NCI-H1092 treated with DMSO at 0.1 percent for 48 hours (cell line): ENCODE data around the gene FLAD1.

Experiments
- DNase-seq: peaks from one replicate; lab custom pipeline; 2025; lab: John Stamatoyannopoulos, UW

The FLAD1 gene

DNA sequence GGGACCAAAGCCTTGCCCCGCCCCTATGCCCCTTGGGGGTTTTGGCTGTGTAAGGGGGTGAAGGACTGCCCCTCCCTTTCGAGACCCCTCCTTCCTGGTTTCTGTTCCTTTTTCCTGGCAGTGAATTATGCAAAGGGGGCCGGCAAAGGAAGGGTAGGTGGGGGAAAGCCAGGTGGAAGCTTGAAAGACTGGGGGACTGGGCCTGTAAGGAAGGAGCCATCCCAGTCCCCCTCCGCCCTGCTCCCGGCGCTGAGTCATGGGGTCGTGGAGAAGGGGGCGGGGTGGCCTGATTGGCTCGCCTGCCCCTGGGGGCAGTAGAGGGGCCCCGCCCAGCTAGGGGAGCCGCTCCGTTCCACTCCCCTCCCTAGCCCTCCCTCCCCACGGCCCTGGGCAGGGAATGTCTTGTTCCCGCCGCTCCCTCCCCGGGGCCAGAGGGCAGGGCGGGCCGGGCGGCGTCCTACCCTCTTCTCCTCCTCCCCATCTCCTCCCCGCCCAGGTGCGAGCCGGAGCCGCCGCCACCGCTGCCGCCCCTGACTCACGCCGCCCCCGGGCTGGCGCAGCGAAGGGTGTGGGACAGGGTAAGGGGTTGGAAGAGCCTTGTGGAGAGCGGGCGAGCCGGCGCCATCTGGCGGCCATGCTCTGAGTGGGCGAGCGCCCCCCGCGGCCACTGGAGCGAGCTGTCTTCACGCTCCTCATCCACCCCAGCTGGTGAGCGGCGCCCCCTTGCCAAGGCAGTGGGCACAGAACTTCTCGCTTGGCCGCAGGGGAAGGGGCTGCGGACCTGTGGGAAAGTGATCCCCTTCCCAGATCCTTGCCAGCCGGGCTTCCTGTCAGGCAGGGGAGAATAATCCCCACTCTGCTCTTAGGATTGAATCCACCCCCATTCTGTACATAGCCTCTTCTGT, 34.1 kb downstream of the FLAD1 start:
- DNase-seq: peak; percentile 63

DNA sequence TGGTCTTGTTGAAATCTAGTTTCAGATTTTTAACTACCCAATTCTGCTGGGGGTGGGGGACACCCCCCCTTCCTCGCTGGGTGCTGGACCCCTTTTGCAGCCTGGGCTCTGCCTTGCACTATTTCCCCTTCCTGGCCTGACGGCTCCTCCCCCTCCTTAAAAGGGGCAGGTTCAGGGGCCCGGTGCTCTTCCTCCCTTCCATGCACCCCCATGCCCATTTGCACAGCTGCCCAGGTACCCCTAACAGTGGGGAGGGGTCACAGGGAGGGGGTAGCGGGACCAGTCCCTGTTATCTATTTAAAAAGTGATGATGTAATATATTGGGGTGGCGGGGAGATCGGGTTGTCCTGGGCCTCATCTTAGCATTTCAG, 34.8 kb downstream of the FLAD1 start:
- no peak for DNase-seq

DNA sequence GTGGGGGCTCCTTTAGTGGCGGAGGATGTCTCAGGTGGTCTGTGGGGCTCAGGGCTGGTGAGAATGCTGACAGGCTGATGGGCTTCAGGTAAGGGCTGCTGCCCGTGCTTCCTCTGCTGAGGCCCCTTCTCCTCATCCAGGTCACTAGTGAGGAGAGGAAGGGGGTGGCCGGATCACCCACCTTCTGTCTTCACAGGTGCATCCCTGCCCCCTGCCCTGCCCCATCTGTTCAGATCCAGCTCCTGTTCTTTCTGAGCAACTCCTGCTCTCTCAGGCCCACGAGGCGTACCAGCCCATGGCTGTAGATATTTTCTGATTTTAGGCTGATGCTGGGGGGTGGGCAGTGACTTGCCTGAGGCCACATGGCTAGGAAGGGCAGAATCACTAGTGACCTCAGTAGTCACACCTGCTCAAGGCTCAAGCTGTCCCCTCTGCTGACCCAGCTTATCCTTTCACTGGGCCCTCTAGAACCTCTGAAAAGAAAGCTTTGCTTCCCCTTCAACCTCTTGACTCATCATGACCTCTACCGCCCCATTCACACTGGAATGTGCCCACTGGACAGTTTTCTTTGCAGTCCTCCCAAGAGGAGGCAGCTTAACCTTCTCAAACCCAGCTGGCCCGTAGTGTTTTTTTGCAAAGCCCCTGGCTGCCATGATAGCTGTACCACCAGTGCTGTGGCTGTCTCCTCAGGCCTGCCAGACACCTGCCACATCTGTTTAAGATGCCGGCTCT, 35.6 kb downstream of the FLAD1 start:
- DNase-seq: no peak

DNA sequence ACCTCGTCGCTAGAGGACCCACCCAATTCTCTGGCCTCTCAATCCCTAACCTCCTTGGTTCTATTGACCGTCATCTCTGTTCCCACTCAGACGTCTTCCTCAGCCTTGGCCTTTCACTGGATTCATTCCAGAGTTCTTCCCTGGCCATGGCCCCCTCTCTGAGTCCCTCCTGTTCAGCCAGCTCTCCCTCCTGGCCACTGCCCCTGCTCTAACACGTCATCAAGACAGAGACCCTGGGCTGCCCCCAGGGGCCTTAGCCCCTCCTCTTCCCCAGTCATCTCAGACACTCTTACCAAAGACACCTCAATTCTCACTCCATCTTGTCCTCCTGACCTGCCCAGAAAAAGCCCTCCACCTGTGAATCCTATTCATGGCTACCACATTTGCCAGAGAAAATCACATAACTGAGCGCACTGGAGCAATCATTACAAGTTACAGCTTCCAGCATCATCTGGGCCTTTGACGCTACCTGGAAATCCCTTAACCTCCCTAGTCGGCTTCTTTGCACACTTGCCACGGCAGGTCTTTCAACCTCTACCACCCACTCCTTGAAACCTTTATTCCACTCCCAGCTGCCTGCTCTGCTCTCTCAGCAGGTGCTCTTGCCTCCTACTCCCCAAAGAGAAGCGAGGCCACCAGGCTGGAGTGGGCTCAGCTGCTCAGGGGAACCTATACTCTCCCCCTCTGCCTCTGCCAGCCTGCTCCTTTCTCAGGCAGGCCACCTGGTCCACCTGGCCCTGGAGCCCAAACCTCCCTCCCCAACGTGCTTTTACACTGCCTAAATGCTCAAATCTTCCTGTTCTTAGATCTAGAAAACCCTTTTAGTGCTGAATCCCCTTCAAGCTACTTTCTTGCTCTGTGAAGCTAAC, 36.5 kb downstream of the FLAD1 start:
- DNase-seq: peak; percentile 12

- DNase-seq: no peak
Observed at GRCh38 chr1:155022136-155022926, 39.2 kb downstream of the FLAD1 start.

DNA sequence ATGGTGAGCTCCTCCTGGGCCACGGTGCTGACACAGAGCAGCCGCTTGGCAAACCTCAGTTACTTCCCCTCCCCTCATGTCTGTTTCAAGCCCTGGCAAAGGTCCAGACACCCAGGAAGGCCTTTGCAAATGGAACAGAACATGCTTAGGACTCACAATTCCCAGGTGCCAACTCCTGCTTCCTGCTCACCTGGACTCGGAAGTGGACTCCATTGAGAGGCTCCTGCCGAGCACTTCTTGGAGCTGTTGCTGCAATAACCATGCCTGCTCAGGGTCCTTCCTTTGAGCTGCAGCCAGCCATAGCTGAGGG, 39.7 kb downstream of the FLAD1 start:
- DNase-seq: no peak

GRCh38 chr1:155023627-155024026, 40.5 kb downstream of the FLAD1 start:
- no peak for DNase-seq

DNA sequence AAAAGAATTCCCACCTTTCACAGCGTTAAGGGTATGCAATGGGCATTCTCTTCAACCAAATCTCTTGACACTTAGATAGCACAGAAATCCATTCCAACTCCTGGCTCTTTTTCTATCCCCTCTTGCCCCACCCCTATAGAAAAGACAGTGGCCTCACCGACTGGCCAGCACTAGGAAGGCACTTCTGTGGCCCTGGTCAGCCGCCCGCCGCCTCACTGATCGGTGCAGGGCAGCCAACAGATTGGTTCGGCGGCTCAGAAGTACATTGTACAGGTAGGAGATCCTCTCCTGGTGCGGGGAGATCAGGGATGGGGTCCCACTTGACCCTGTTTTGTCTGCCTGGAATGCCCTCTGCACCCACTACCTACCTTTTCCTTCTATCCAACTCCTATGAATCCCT, 41.2 kb downstream of the FLAD1 start:
- DNase-seq: no peak

GRCh38 chr1:155026154-155026553, 43.0 kb downstream of the FLAD1 start:
- DNase-seq: no peak

- no peak for DNase-seq
Observed at GRCh38 chr1:155026588-155026987, 43.4 kb downstream of the FLAD1 start.

GRCh38 chr1:155029513-155030242, 46.5 kb downstream of the FLAD1 start:
- DNase-seq: no peak

- no peak for DNase-seq
Observed at GRCh38 chr1:155030243-155030795, 47.2 kb downstream of the FLAD1 start.

- no peak for DNase-seq
Observed at GRCh38 chr1:155030899-155031298, 47.8 kb downstream of the FLAD1 start.

- no peak for DNase-seq
Observed at GRCh38 chr1:155032886-155033285, 49.7 kb downstream of the FLAD1 start.

- no peak for DNase-seq
Observed at GRCh38 chr1:155033524-155033923, 50.4 kb downstream of the FLAD1 start, which contains the start of the genes DCST1 and DCST2. Gene DCST1 (plus strand): TSS chr1:155033824. CDS start chr1:155034037, 213 bp downstream. Gene DCST2 (minus strand): TSS chr1:155033781. CDS start chr1:155033701, 80 bp downstream.

- no peak for DNase-seq
Observed at GRCh38 chr1:155034318-155035208, 51.4 kb downstream of the FLAD1 start.

- DNase-seq: no peak
Observed at GRCh38 chr1:155035936-155036335, 52.8 kb downstream of the FLAD1 start.

DNA sequence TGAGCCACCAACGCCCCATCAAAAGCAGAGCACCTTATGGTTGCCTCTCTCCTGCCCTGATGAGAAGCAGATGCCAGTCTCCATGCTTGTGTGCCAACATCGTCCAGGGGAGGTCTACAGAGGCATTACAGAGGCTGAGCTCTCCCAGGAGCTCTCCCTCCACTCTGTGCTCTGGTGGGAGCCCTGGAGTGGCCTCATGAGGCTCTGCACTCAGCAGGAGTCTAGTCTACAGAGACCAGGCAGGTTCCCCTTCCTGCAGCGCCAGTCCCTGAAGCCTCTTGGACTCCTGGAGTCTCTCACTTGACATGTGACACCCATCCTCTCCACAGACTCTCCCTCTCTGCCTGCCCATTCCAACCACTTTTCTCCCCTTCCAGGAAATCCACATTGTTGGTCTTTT, 53.9 kb downstream of the FLAD1 start:
- DNase-seq: no peak

GRCh38 chr1:155037851-155038441, 54.8 kb downstream of the FLAD1 start:
- DNase-seq: no peak
